Stimulated activated CD4-positive, alpha-beta T cell treated with anti-CD3 and anti-CD28 coated beads, Interleukin-15, amount 100 ng/mL, for 1 hour (primary cell): ENCODE measurements around the gene CDH23.

Source experiments
- DNase-seq, 2 donors: peaks; one replicate each; pipeline ENCODE4 v3.0.0-alpha.2; 2020; ENCODE audit warnings: low read depth in 1 of 2, low spot score in 1 of 2

CDH23 gene

DNA sequence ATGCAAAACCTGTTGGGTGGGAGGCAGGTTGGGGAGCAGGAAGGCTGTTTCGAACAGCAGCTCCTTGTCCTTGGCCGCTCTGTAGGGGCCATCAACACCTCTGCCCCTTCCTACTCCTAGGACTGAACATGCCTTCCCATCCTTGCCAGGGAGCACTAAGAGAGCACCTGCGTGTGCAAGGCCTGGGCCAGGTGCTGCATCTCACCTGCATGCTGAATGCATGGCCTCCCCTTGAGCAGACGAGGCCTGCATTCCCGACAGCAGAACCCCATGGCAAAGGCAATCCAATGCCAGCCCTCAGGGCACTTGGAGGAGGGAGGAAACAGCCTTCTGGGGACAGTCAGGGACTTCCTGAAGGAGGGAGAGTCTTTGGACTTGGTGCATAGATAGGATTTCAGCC lies 365.6 kb downstream of the CDH23 start:
- DNase-seq = no peak

DNA sequence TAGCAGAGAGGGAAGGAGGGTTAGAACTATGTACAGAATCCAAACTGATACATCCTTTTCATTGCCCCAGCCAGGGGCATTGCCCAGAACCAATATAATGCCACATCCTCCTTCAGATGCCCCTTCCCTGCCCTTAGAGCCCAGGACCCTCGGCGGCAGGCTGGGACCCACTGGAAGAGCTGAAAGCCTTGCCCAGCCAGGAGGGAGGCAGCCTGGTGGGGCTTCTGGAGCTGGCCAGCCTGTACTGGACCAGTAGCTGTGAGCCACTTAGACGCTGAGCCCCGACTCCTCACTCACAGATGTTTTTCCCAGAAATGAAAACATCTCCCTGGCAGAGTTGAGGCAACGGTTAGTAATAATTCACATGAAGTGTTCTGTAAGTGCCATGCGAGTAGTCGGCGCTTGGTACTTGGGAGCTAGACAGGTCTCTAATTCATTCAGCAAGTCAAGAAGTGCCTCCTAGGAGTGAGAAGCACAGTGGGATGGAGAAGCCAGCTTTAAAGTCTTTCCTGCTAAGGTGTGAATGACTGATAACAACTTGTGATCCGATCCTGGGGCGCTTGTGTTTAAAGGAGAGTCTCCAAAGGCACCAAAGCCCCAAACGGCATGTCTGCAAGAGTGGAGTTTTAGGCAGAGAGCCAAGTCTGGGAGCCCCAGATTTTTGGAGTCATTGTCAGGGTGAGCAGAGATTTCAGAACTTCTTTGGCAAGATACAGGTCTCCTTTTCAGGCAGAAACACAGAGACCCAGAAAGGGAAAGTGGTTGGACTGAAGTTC lies 366.8 kb downstream of the CDH23 start:
- DNase-seq = no peak

DNA sequence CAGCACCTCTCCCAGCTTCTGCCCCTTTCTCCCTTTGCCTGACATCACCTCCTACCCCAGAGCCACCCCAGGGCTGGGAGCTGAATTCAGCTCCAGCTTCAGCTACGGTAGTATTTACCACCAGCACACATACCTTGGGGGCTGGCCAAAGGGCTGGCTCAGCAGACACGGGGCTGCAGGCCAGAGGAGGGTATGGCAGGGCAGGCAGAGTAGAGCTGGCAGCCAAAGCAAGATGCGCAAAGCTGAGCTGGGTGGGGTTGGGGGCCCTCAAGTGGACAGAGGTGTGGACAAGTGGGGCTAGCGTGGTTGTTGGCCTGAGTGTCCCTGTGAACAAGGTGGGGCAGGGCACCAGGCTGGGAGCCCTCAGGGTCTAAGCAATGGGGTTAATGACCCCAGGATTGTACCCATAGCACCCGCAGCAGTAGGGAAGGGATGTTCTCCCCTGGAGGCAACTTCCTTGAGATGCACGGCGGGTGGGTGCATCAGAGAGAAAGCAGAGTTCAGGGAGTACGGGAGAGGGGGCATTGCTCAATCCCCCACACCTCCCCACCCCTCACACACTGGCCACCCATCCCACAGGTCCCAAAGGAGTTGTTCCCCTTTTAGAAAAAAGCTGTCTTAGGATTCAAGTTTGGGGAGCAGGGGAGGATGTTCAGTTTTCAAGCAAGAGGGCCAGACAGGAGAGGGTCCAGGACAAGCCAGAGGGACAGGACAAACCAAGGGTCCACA lies 368.6 kb downstream of the CDH23 start:
- DNase-seq = no peak

DNA sequence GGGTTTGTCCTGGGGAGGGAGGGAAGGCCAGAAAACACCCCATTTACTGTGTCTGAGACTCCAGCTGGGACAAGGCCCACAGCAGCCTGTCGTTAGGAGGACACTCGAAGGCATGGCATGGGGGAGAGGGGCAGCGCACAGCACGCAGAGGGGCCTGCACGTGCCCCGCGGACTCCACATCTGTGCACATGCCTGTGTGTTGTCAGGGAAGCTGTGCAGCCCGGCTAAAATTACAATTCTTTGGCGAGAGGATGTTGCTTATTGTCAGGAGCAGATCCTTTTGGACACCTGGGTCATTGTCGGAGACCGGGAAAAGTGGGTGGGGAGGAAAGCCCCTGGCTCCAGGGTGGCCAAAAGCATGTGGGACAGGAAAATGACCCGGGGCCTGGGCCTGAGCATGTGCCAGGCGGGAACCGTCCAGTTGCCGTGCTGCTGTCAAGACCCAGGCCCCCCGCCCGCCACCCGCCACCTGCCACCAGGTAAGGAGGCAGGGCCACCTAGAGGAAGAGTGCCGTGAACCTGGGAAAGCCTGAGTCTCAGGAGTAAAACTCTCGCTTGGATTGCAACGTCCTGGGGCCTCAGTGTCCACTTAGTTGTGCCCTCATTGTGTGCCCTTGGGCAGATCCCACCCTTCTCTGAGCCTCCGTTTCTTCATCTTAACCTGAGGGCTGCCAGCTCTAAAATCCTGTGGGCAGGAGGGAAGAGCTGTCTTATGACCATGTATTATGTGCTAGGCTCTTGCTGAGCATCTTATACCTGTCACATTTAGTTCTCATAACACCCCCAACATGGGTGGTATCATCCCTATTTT lies 369.4 kb downstream of the CDH23 start:
- DNase-seq = no peak

DNA sequence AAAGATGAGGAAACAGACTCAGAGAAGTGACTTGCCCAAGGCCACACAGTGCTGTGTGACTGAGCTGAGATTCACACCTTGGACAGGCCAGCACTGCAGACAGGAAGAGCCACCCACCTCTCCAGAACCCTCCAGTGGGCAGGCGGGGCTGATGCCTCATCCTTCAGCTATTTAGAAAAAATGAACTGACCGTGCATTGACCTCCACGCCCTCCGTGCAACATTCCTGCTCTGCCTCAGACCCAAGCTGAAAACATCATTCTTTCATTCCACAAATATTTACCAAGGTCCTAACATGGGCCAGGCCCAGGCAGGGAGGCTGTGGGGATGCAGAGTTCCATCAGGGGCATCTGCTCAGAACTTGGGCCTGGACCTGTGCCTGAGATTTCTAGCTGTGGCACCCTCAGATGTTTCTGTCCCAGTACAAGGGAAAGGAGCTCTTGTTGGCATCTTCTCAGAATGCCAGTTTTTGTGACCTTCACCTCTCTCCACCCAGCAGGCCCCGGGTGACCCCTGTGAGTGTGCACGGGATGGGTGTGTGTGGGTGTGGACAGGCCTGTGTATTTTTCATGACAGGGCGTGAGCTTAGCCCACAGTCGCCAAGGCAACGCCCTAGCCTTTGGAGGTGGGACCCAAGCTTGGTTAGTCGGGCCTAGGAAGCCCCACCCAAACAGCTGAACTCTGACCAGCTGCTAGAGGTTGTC lies 370.1 kb downstream of the CDH23 start:
- no peak for DNase-seq

DNA sequence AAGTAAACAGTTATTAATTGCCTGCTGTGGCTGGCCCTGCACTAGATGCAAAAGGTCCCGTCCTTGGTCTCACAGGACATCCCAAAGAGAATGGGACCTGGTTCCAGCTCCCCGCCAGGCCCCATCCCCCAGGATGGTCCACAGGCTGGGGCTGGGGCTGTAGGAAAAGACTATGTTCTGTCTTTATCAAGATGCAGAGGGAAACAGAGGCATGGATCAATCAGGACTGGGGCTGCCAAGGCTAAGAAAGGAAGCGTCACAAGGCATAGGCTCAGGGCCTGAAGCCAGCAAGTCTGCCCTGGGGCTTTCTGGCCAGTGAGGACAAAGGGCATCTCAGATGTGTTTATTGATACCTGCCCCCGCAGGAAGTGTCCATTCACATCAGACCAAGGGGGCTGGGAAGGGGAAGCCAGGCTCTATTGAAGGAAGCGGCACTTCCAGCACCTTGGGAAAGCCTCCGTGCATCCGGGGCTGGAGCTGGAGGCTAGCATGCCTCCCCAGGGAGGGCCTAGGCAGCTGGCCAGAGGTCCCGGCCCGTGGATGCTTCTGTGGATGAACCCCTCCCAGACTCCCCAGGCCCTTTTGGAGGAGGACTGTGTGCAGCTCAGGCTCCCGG lies 370.8 kb downstream of the CDH23 start:
- no peak for DNase-seq

DNA sequence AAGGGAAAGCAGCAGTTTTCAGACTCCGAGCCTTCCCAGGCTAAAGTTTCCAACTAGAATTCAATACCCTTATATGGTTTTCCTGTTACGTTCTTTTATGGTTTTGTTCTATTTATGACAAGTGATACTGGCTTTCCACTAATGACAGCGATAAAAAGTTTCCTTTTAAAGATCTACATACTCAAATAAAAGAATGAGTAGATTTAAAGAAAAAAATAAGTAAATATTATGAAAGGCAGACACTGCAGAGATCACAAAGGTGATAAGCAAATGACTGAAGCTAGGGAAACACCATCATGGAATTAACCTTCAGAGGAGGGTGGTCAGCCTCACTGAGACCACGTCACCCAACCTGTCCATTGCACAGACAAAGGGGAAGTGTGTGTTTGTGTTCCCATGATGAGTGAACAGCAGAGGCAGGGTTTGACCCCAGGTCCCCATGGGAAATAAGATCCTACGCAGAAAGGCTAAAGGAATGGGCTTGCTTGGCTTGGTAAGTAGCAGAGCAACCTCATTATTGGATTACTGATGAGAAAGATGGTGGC lies 372.6 kb downstream of the CDH23 start:
- no peak for DNase-seq

DNA sequence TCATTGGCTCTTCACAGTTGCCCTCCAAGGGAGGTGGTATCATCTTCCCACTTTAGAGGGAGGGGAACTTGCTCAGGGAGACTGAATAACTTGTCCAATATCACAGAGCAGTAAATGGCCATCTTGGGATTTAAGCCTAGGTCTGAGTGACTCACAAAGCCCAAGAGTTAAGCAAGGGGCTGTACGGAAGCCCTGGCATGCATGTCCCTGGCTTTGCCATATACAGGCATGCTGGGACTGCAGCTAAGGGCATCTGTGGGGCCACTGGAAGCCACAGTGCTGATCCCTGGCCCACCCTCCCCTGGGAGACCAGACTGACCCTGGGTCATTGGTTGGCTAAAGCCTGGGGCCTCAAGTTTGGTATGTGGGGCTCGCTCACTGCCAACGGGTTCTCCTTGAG lies 373.5 kb downstream of the CDH23 start:
- no peak for DNase-seq

DNA sequence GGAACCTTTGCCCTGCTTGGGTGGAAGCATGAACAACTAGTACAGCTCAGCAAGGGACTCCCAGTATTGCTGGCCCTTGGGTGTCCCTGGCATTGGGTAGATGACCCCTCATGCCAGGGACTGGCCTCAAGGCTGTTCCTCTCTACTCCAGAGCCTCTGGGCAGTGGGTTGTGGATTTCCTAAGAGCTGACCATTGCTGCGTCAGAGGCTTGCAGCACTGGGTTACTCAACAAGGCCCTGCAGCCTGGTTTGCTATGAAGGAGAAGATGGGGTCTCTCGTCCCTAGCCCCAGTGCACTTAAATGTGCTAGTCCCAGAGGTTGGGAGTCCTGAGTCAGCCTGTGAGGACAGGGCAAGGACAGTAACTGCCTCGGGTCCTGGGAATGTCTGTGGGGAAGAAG lies 374.1 kb downstream of the CDH23 start:
- DNase-seq = no peak

DNA sequence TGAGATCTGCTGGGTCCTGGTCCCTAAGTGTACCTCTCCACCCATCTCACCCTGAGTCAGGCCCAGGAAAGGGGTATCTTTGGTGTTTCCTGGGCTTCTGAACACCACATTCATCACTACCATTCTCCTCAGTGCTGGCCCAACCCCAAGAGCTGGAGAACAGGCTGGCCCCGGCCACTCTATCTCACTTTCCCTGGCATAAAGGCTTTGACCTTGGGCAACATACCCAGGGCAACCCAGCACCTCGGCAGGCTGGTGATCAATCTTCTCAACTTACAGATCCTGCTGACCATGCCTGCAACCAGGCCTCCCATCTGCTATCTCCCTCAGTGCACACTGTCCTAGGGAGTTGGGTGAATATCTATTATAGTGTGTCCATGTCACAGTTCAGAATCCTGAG lies 374.5 kb downstream of the CDH23 start:
- no peak for DNase-seq

DNA sequence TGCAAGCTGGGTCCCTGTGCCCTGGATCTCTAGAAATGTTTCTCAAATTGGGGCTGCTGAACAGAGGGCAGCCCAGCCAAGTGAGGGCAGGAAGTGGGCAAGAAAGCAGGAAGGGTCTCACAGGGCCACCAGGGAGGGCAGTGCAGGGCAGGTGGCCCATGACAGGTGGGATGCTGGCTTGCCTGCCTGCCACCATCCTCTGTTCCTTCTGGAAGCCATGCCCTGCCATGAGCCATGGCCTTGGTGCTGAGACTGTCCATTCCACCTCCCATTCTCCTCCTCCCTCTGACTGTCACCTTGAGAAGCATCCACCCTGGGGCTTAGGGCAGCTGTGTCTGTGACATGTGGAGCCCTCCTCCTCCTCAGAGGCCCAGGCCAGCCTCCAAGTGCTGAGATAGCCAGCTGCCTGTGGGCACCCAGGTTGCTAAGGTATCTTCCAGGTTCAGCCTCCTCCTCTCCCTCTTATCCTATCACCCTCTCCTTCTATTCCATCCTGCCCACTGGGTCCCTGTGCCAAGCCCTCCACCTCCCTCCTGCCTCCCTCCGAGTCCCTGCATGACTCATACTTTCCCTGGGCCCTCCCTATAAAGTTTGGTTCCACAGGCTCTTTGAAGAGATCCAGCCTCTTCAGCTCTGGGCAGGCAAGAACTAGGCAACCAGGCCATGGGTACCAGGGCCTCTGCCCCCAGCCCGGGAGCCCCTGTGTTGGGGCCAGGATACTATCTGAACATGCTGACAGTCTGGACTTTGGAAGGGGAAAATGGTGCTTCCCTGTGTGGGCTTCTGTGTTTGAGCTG lies 375.3 kb downstream of the CDH23 start:
- no peak for DNase-seq

DNA sequence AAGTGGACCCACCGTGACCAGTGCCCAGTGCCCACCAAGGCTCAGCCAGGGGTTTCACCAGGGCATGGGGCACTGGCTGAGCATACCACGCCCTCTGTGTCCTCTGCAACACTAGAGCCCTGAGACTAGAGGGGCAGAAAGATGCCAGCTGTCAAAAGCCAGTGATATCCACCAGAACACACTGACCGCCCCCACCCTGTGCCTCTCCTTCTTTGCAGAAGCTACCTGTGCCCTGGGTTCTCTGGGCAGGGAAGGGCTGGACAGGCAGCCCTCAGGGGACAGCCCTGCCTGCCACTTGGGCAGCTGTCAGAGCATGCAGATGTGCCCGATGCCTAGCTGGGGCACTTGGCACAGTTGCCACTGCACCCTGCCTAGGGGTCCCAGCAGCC lies 376.1 kb downstream of the CDH23 start:
- no peak for DNase-seq

DNA sequence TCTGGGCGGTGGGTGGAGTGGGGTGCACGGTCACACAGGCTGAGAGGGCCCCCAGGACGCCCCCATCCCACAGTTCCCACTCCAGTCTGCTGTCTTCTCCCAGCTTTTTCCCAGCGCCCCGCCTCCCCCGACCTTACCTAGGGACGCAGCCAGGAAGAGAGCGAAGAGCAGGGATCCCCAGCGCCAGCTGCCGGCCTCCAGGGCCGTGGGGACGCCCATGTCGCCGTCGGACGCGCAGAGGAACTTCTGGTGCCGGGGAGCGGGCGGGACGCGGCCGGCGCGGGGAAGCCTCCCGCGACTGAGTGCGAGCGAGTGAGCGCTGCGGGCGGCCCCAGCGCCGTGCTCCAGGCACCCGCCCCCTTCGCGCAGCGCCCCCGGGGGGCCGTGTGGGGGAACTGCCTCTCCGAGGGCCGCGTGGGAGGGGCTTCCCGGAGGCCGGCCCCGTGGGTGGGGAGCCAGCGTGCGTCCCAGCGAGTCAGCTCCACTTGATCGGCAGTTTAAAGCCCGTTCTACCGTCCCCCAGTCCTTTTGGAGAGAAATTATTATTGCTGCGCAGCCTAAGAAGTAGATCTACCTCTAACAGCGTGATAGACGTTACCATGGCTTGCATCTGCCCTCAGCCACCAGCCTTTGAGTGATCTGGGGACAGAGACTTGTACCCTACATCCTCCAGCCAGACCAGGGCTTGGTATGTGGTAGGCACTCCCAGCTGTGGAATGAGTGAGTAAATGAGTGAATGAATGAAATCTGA lies 376.7 kb downstream of the CDH23 start, which contains the start of gene VSIR:
Gene VSIR (minus strand): TSS at position 300 of the 751 bp plus-strand sequence. CDS start 81 bp downstream, at position 219.
- DNase-seq = peak; percentile 92 to 97

DNA sequence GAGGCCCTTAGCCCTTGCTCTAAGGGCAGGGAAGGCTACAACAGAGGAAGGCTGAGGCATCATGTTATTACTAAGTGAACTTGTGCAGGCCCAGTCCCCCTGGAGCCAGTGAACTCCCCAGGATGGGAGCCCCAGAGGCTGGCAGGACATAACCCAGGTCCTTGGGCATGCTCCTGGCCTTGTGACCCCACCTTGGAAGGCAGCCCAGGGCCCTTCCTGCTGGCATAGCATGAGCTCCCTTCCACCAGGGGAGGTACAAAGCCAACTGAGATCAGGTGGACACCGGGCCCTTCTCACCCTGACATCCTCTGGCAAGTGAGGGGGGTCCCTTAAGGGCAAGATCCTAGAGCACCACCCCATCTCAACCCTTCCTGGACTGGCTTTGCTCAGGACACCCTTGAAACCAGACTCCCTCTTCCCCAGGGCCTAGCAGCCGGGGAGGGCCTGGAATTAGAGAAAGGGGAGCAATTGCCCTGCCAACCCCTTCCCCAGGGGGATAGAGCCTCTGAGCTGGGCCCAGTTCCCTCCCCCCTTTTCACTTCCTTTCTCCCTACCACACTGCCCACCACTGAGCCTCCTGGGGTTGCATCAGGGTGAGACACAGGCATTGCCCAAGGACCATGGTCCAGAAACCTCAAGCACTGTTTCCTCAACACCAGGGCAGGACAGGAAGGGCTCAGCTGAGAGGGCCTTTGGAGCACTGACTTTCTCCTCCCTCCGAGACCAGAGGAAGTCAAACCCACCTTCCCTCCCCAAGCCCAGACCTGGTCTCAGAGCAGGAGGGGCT lies 378.4 kb downstream of the CDH23 start:
- no peak for DNase-seq

DNA sequence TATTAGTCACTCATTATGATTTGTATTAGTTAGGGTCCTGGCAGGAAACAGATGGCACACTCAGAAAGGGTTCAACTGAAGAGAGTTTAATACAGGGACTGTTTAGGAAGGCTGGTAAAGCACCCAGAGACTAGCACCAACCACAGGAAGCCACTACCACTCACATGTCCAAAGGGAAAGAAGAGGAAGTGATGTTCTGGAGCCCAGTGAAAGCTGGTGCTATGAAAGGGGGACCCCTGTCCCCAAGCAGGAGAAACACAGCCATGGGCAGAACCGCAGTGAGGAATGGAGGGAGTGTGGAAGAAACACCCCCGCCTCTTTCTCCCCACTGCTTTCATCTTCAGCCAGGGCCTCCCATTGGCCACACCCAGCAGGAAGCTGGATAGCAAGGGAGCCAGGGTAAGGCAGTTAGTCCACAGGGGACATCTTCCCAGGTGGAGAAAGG lies 379.8 kb downstream of the CDH23 start:
- DNase-seq = no peak

DNA sequence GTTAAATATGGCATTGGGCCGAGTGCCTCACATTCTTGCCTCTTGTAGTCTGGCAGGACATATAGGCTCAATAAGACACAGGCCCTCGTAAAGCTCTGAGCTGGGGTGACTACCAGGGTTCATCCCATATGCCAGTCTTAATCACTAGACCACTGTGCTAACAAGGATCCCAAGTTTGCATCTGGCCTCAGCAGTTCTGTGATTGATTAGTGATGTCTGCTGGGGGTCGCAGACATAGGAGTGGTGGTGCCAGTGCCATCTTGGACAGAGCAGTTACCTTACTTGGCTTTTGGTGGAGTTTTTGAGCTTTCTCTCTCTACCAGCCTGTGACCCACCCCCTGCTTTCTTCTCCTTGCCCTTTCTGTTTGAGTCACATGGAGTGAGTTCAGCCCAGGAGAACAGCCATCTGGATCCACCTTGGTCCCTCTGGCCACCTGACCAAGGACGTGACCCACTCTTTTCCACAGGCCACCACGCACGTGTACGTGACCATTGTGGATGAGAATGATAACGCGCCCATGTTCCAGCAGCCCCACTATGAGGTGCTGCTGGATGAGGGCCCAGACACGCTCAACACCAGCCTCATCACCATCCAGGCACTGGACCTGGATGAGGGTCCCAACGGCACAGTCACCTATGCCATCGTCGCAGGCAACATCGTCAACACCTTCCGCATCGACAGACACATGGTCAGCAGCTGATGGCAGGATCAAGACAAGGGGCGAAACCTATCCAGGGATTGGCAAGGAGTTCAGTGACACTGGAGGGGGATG lies 380.7 kb downstream of the CDH23 start:
- DNase-seq = no peak

DNA sequence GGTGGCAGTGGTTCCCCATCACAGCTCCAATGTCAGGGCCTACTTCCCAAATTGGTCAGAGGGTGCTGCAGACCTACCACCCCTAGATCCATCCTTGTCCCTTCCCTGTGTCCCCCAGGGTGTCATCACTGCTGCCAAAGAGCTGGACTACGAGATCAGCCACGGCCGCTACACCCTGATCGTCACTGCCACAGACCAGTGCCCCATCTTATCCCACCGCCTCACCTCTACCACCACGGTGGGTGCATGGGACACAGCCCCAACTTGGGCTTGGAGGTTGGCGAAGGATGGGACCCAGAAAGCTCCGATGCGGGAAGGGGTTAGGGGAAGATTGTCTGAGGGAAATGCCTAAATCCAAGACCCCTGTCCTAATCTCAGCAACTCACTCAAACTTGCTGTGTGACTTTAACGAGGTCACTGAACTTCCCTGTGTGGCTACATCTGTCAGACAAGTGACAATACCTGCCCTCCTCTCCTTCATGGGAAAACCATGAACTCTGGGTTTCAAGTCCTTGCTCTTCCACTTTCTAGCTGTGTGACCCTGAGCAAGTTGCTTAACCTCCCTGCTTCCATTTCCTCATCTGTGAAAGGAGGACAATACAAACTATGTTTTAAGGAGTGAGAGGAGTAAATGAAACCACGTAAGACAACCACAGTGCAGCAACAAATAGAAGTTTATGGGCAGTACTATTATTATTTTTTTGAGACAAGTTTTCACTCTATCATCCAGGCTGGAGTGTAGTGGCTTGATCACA lies 381.5 kb downstream of the CDH23 start:
- DNase-seq = no peak
